ENCODE measurements around the gene SUPT3H. TPM values are rescaled to one million over a fixed set of nuclear protein-coding genes. Genes with fewer than 3 reads are reported as not detected.

Gene SUPT3H
- total RNA-seq, 1 donor from 2014 or later, result 16.0 TPM

- Mint-ChIP-seq H3K4me3 (ENCODE audit: unreplicated experiment) (no peak overlapping the region), H3K9me3 (ENCODE audit: unreplicated experiment) (peaks cover 2% of the 10 kb centered on the region), H3K4me1 (ENCODE audit: low read depth, unreplicated experiment) (no peaks in the 10 kb centered on the region), H3K36me3 (ENCODE audit: unreplicated experiment) (peaks cover 5% of the 10 kb centered on the region), H3K27me3 (ENCODE audit: unreplicated experiment) (peaks cover 3% of the 10 kb centered on the region), H3K27ac (ENCODE audit: unreplicated experiment) (no peak overlapping the region)
- DNase-seq, result no peak
- TF ChIP-seq, protein P1, sequence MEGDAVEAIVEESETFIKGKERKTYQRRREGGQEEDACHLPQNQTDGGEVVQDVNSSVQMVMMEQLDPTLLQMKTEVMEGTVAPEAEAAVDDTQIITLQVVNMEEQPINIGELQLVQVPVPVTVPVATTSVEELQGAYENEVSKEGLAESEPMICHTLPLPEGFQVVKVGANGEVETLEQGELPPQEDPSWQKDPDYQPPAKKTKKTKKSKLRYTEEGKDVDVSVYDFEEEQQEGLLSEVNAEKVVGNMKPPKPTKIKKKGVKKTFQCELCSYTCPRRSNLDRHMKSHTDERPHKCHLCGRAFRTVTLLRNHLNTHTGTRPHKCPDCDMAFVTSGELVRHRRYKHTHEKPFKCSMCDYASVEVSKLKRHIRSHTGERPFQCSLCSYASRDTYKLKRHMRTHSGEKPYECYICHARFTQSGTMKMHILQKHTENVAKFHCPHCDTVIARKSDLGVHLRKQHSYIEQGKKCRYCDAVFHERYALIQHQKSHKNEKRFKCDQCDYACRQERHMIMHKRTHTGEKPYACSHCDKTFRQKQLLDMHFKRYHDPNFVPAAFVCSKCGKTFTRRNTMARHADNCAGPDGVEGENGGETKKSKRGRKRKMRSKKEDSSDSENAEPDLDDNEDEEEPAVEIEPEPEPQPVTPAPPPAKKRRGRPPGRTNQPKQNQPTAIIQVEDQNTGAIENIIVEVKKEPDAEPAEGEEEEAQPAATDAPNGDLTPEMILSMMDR (IDR thresholded peaks at IDR 0.05; ENCODE audit: partially characterized antibody, unreplicated experiment), result no peak
Observed at GRCh38 chr6:45081634-45082033, 296.1 kb downstream of the SUPT3H start.

DNA sequence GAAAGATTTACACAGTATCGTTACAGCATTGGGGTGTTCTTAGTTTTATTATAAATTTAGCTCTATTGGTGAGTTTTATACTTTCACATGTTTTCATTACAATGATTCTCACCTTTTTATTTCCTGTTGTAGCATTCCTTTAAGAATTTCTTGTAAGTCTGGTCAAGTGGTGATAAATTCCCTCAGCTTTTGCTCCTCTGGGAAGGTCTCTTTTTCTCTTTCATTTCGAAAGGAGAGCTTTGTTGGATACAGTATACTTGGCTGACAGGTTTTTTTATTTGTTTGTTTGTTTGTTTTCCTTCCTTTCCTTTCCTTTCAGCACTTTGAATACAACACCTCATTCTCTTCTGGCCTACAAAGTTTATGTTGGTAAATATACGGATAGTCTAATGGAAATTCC, 299.3 kb downstream of the SUPT3H start:
- TF ChIP-seq, protein P1 (IDR thresholded peaks at IDR 0.05; ENCODE audit: partially characterized antibody, unreplicated experiment), result no peak
- H3K36me3 Mint-ChIP-seq (ENCODE audit: unreplicated experiment), result peaks cover 5% of the 10 kb centered on the region
- no peak for DNase-seq
- peaks cover 3% of the 10 kb centered on the region for H3K27me3 Mint-ChIP-seq (ENCODE audit: unreplicated experiment)
- H3K4me3 Mint-ChIP-seq (ENCODE audit: unreplicated experiment), result no peak overlapping the region
- H3K9me3 Mint-ChIP-seq (ENCODE audit: unreplicated experiment), result peaks cover 2% of the 10 kb centered on the region
- H3K4me1 Mint-ChIP-seq (ENCODE audit: low read depth, unreplicated experiment), result no peaks in the 10 kb centered on the region
- H3K27ac Mint-ChIP-seq (ENCODE audit: unreplicated experiment), result no peak overlapping the region

- TF ChIP-seq, protein P1 (IDR thresholded peaks at IDR 0.05; ENCODE audit: partially characterized antibody, unreplicated experiment), result no peak
- Mint-ChIP-seq H3K4me3 (ENCODE audit: unreplicated experiment) (no peak overlapping the region), H3K9me3 (ENCODE audit: unreplicated experiment) (peaks cover 2% of the 10 kb centered on the region)
Observed at GRCh38 chr6:45076217-45076930, 301.4 kb downstream of the SUPT3H start.

DNA sequence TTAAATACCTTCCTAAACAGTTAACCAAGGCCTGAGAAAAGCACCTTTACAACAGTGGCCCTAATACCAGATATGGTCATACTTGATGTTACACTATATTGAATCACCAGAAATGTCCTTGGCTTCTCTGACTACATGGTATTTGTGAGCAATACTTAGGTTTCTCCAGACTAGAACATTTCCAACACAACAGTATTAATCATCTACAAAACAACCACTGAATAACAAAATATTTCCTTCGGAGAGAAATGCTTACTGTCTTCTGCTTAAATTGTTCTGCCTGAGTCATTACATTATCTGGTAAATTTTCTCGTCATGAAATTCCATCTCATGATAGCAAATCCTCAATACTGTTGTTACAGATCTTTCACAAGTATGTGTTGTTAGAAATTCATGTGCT, 302.5 kb downstream of the SUPT3H start:
- Mint-ChIP-seq H3K27me3 (ENCODE audit: unreplicated experiment) (peaks cover 3% of the 10 kb centered on the region), H3K27ac (ENCODE audit: unreplicated experiment) (no peak overlapping the region), H3K9me3 (ENCODE audit: unreplicated experiment) (peaks cover 2% of the 10 kb centered on the region), H3K4me3 (ENCODE audit: unreplicated experiment) (no peak overlapping the region), H3K36me3 (ENCODE audit: unreplicated experiment) (peaks cover 5% of the 10 kb centered on the region), H3K4me1 (ENCODE audit: low read depth, unreplicated experiment) (no peaks in the 10 kb centered on the region)
- no peak for DNase-seq
- TF ChIP-seq, protein P1 (IDR thresholded peaks at IDR 0.05; ENCODE audit: partially characterized antibody, unreplicated experiment), result no peak

More at GRCh38 chr6:45076217-45076930, 301.4 kb downstream of the SUPT3H start:
- Mint-ChIP-seq H3K27ac (ENCODE audit: unreplicated experiment) (no peak overlapping the region), H3K27me3 (ENCODE audit: unreplicated experiment) (peaks cover 3% of the 10 kb centered on the region), H3K36me3 (ENCODE audit: unreplicated experiment) (peaks cover 5% of the 10 kb centered on the region), H3K4me1 (ENCODE audit: low read depth, unreplicated experiment) (no peaks in the 10 kb centered on the region)
- no peak for DNase-seq

GRCh38 chr6:45074439-45074838, 303.3 kb downstream of the SUPT3H start:
- Mint-ChIP-seq H3K4me1 (ENCODE audit: low read depth, unreplicated experiment) (no peaks in the 10 kb centered on the region), H3K27me3 (ENCODE audit: unreplicated experiment) (peaks cover 3% of the 10 kb centered on the region), H3K36me3 (ENCODE audit: unreplicated experiment) (peaks cover 5% of the 10 kb centered on the region), H3K4me3 (ENCODE audit: unreplicated experiment) (no peak overlapping the region), H3K9me3 (ENCODE audit: unreplicated experiment) (peaks cover 2% of the 10 kb centered on the region), H3K27ac (ENCODE audit: unreplicated experiment) (no peak overlapping the region)
- DNase-seq, result no peak
- TF ChIP-seq, protein P1 (IDR thresholded peaks at IDR 0.05; ENCODE audit: partially characterized antibody, unreplicated experiment), result no peak
